ENCODE results near the gene AIMP1.

Gene AIMP1

DNA sequence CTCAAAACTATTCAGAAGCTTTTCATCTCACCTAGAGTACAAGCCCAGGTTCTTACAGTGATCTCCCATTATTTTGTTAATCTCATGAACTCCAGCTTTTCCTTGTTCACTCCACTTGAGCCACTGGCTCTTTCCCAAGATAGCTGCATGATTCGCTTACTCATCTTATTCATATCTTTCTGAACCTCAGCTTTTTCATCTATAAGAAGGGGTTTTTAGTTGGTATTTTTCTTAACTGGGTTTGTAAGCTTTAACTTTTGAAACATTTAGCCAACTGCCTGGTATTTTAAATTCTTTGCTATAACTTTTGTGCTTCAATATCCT lies 28.3 kb downstream of the AIMP1 start:
- Mint-ChIP-seq H3K4me3 (no peak overlapping the region), H3K4me1 (ENCODE audit: low read depth) (peaks cover 21% of the 10 kb centered on the region), H3K36me3 (ENCODE audit: low read depth) (peaks cover 71% of the 10 kb centered on the region), H3K27ac (no peak overlapping the region), H3K9me3 (no peaks in the 10 kb centered on the region), H3K27me3 (no peaks in the 10 kb centered on the region)
- intact Hi-C loops (cut with micrococcal nuclease): no loop called here

DNA sequence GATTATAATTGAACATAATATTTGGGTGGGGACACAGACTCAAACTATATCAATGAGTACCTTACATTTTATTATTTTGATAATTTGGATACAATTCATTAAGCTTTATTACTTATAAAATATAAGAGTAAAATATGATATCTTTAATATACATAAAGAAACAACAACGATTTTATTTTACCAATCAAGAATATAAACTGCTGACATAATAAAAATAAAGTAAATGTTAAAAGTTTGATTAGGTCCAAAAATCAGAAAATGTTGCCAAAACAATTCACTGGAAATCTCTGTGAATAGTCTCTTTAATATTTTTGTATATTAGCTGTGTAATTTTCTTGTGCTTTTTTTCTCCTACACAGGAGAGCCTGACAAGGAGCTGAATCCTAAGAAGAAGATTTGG lies 30.8 kb downstream of the AIMP1 start:
- no peaks in the 10 kb centered on the region for H3K9me3 Mint-ChIP-seq
- no peak overlapping the region for H3K27ac Mint-ChIP-seq
- no peaks in the 10 kb centered on the region for H3K27me3 Mint-ChIP-seq
- peaks cover 64% of the 10 kb centered on the region for H3K36me3 Mint-ChIP-seq (ENCODE audit: low read depth)
- H3K4me3 Mint-ChIP-seq: no peak overlapping the region
- peaks cover 13% of the 10 kb centered on the region for H3K4me1 Mint-ChIP-seq (ENCODE audit: low read depth)
- intact Hi-C loops (cut with micrococcal nuclease): no loop called here

DNA sequence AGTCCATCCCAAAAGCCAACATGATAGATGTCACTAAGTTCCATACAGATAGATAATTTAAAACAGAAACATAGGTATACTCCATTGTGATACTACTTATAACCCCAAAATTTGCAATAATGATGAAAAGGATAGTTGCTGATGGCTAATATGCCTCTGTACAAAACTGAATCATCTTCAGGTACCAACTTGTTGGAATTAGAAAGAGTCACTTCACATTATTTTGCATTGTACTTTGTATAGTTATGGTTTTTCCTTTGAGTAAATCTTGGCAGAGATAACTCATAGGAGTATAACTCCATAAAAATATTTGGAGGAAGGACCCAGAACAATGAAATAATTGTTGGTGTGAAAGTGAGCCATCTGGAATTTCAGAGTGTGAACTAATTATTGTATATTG lies 34.7 kb downstream of the AIMP1 start:
- H3K9me3 Mint-ChIP-seq: no peaks in the 10 kb centered on the region
- no peak overlapping the region for H3K4me3 Mint-ChIP-seq
- H3K36me3 Mint-ChIP-seq (ENCODE audit: low read depth): peaks cover 50% of the 10 kb centered on the region

DNA sequence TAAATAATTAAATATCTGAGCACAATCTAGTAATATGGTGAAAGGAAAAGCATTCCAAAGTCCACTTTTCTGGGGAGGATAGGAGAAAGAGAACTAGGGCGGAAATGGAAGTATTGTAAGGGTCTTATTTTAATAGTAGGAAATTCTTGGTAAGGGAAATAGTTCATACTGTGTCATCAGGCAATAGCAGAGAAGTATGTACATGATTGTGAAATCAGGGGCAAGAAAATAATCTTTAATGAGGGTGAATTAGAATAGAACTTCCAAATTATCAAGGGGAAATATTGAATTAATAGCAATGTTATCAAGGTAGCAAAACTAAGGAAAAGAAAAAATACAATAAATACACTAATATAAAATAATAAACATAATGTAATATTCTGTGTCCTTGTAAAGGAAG lies 37.4 kb downstream of the AIMP1 start:
- Mint-ChIP-seq H3K27ac (no peak overlapping the region), H3K36me3 (ENCODE audit: low read depth) (peaks cover 28% of the 10 kb centered on the region), H3K4me1 (ENCODE audit: low read depth) (peaks cover 14% of the 10 kb centered on the region), H3K4me3 (no peak overlapping the region), H3K27me3 (no peaks in the 10 kb centered on the region), H3K9me3 (no peaks in the 10 kb centered on the region)
- intact Hi-C loops (cut with micrococcal nuclease): no loop called here

More for the DNA sequence above, 34.7 kb downstream of the AIMP1 start:
- Mint-ChIP-seq H3K4me1 (ENCODE audit: low read depth) (peaks cover 14% of the 10 kb centered on the region), H3K27ac (no peak overlapping the region), H3K27me3 (no peaks in the 10 kb centered on the region)
- intact Hi-C loops (cut with micrococcal nuclease): no loop called here

DNA sequence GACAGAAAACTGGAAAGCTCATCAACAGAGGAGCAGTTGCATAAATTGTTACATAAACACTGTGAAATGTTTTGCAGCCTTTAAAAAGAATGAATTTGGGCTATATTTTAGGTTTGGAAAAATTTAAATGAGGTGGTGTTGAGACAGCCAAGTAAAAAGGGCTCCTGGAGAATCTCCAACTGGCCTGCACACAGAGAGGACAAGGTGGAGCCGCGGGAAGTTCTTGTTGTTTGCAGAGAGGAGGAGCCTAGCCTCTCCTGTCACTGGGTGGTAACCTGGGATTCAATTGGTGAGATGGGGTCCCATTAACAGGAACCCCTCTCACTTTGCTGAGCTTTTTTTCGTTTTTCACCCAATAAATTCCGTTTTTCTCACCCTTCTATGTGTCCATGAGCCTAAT lies 38.8 kb downstream of the AIMP1 start:
- Mint-ChIP-seq H3K27ac (no peak overlapping the region), H3K27me3 (no peaks in the 10 kb centered on the region), H3K4me1 (ENCODE audit: low read depth) (peaks cover 20% of the 10 kb centered on the region), H3K4me3 (no peak overlapping the region), H3K36me3 (ENCODE audit: low read depth) (peaks cover 20% of the 10 kb centered on the region), H3K9me3 (no peaks in the 10 kb centered on the region)
- intact Hi-C loops (cut with micrococcal nuclease): no loop called here

DNA sequence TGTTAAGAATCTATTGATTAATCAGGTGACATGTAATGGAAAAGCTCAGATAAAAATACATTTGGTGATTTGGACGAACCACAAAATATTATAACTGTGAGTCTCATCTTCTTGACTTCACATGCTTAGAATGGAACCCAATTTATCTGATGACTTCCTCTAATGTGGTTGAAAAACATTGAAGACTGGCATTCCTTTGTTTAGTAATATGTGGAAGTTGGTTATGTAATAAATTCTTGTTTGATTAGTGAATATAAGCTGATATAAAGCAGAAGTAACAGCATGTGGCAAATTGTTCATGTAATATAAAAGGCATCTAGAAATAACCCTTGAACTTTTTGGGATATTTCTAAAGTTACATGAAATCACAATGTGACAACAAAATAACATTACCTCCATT lies 42.5 kb downstream of the AIMP1 start:
- Mint-ChIP-seq H3K27ac (no peak overlapping the region), H3K4me1 (ENCODE audit: low read depth) (peaks cover 7% of the 10 kb centered on the region), H3K4me3 (no peak overlapping the region), H3K36me3 (ENCODE audit: low read depth) (no peaks in the 10 kb centered on the region), H3K9me3 (no peaks in the 10 kb centered on the region), H3K27me3 (no peaks in the 10 kb centered on the region)
- intact Hi-C loops (cut with micrococcal nuclease): no loop called here

DNA sequence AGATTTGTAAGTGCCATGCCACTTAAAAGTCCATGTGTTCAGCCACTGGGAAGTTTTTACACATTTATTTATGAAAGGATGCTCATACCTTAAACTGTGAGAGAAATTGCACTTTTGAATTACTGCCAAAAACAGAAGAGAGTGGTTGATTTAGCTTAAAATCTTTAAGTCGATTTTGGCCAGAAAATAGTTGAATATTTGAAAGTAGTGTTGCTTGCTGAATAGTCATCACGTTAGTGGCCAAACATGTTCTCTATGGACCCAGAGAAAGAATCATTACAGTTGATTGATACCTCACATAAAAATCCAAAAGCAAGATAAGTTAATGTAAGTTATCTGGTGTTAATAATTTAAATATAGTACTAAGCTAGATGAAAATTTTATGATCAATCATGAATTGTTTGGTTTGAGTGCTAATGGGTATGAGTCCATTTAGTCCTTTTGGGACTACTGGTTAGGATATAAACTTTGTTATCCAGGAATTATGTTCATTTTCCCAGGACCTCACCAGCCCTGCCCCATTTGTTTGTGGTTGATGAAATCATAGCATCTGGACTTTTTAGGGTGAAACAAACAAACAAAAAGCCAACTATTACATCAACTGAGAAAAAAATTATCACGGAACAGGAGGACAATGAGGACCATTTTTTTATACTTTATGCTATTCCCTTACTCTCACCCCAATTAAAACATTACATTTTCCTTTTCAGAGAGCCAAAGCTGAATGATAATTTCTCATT lies 45.9 kb downstream of the AIMP1 start:
- intact Hi-C loops (cut with micrococcal nuclease): no loop called here
- Mint-ChIP-seq H3K36me3 (ENCODE audit: low read depth) (no peaks in the 10 kb centered on the region), H3K27ac (no peak overlapping the region), H3K4me3 (no peak overlapping the region), H3K4me1 (ENCODE audit: low read depth) (peaks cover 13% of the 10 kb centered on the region), H3K27me3 (no peaks in the 10 kb centered on the region), H3K9me3 (no peaks in the 10 kb centered on the region)

DNA sequence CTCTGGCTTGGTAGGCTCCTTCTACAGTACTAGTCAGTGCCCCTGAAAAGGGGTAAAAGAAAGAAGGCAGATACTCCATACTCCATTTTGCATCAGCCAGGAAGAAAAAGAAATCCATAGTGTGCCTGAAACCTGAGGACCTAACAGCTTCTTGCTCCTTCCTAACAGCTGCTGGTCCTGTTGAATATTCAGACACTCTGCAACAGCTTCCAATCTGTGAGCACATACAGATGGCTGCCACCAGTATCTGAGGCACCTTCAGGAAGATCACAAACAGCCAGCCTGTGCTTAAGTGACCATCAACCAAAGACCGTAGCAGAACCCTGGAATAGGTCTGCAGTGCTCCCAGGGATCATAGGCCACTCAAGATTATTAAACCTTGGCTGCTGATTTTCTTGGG lies 47.9 kb downstream of the AIMP1 start:
- Mint-ChIP-seq H3K9me3 (no peaks in the 10 kb centered on the region), H3K36me3 (ENCODE audit: low read depth) (no peaks in the 10 kb centered on the region), H3K4me1 (ENCODE audit: low read depth) (peaks cover 9% of the 10 kb centered on the region), H3K27ac (no peak overlapping the region), H3K4me3 (no peak overlapping the region), H3K27me3 (no peaks in the 10 kb centered on the region)
- intact Hi-C loops (cut with micrococcal nuclease): no loop called here

DNA sequence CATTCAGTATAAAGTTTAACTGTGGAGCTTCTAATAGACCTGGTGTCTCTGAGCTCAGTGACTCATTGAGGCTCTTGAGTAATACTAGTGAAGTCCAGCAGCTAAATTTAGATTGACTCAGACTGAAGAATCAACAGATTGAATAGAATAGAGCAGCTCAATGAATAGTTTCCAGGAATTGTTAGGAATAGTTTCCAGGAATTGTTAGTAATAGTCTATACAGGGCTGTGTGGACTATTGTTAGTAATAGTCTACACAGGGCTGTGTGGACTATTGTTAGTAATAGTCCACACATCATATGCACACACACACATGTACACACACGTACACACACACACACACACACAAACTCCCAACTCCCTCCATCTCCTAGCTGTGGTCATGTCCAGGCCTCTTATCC lies 49.3 kb downstream of the AIMP1 start:
- Mint-ChIP-seq H3K36me3 (ENCODE audit: low read depth) (no peaks in the 10 kb centered on the region), H3K9me3 (no peaks in the 10 kb centered on the region), H3K4me3 (no peak overlapping the region), H3K27me3 (peaks cover 3% of the 10 kb centered on the region), H3K27ac (no peak overlapping the region), H3K4me1 (ENCODE audit: low read depth) (peaks cover 14% of the 10 kb centered on the region)
- intact Hi-C loops (cut with micrococcal nuclease): no loop called here

DNA sequence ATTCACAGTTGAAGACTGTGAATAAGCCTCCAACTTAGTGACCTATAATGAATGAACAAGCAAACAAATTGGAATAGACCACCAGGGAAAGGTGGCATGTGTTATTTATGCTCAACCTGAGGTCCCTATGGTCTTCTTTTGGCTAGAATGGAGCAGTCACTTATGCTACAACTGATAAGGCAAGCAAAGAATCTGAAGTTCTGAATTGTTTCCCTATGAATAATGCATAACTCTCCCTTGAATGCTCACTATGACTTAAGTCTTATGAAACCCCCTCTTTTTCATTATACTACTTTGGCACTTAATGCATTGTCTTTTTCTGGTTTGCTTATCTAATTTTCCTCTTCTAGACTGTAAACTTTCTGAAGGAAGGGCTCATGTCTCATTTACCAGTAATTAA lies 49.7 kb downstream of the AIMP1 start:
- Mint-ChIP-seq H3K4me1 (ENCODE audit: low read depth) (peaks cover 14% of the 10 kb centered on the region), H3K27ac (no peak overlapping the region), H3K36me3 (ENCODE audit: low read depth) (no peaks in the 10 kb centered on the region), H3K9me3 (no peaks in the 10 kb centered on the region), H3K4me3 (no peak overlapping the region), H3K27me3 (peaks cover 3% of the 10 kb centered on the region)
- intact Hi-C loops (cut with micrococcal nuclease): no loop called here

DNA sequence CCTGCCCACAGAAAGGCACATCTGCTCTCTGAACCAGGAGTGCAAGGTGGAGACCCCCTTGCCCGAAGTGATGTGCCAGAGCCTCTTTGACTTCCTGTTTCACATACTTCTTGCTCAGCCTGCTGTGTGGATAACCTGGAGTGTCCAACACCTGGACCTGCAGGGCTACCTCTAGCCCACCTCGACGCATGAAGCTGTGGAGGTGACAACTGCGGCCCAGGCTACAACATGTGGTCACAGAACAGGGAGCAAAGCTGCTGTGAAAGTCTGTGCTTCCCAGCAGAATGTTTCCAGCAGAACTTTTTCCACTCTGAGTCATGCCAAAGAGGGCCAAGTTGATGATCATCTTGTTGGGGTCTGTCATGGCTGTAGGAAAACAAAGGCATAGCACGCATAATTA lies 50.7 kb downstream of the AIMP1 start:
- intact Hi-C loops (cut with micrococcal nuclease): no loop called here
- H3K27me3 Mint-ChIP-seq: peaks cover 3% of the 10 kb centered on the region
- H3K9me3 Mint-ChIP-seq: no peaks in the 10 kb centered on the region
- H3K36me3 Mint-ChIP-seq (ENCODE audit: low read depth): no peaks in the 10 kb centered on the region
- no peak overlapping the region for H3K4me3 Mint-ChIP-seq
- peaks cover 14% of the 10 kb centered on the region for H3K4me1 Mint-ChIP-seq (ENCODE audit: low read depth)
- H3K27ac Mint-ChIP-seq: no peak overlapping the region

DNA sequence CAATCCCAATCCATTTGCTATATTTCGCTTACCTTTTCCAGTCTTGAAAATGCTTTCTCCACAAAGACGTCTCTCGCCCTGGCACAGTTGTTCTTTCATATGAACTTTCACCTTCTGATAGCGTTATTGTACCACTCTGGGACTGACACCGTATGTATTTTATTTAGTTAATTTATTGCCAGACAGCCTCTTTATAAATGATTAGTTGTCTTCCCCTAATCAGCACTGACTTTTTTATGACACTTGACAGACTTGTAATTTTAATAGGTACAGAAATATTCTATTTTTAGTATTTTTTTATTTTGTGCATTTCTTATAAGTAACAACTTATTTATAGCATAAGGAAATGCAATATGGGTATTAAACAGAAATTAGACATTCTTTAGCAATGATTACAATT lies 52.3 kb downstream of the AIMP1 start, which contains the start of gene GIMD1:
Gene GIMD1 (minus strand): TSS at position 101 of the 400 bp plus-strand sequence. CDS start 1,343 bp downstream, outside the sequence.
- H3K27me3 Mint-ChIP-seq: peaks cover 3% of the 10 kb centered on the region
- H3K27ac Mint-ChIP-seq: no peak within 1 kb of the TSS
- H3K4me1 Mint-ChIP-seq (ENCODE audit: low read depth): peaks cover 14% of the 10 kb centered on the region
- intact Hi-C loops (cut with micrococcal nuclease): loop anchor here (1.0 kb wide), 1 partner anchor 530 kb away; no protein-coding TSS in a partner anchor
- no peak within 1 kb of the TSS for H3K4me3 Mint-ChIP-seq
- no peaks in the 10 kb centered on the region for H3K36me3 Mint-ChIP-seq (ENCODE audit: low read depth)
- H3K9me3 Mint-ChIP-seq: no peaks in the 10 kb centered on the region

DNA sequence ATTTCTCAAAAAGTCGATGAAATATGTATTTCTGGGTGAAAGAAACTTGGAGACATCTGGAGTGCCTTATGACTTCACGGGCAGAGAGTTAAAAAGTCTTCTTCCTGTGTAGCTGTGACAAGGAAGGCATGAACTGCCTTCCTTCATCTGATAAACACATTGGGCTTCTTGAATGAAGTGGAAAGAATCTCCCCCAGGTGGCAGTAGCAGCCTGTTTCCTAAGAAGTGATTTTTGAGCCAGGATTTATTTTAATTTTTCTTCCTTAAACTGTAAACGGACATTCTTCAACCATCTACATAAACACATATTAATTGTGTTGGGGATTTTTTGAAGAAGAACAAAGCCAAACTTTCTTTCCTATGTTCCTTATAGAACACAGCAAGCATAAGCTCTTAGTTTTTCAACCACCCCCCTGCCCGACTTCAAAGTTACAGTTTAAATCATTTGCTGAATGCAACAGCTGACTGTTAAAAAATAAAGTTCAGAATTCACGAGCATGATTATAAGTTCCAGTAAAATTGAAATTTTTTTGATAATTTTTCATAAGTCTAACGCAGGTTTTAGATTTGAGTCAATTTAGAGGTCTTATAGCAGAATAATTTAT lies 53.2 kb downstream of the AIMP1 start:
- peaks cover 14% of the 10 kb centered on the region for H3K4me1 Mint-ChIP-seq (ENCODE audit: low read depth)
- no peaks in the 10 kb centered on the region for H3K36me3 Mint-ChIP-seq (ENCODE audit: low read depth)
- peaks cover 5% of the 10 kb centered on the region for H3K27me3 Mint-ChIP-seq
- intact Hi-C loops (cut with micrococcal nuclease): loop anchor here (1.0 to 10.0 kb wide), 3 partner anchors 439 to 815 kb away; no protein-coding TSS in a partner anchor
- no peak overlapping the region for H3K27ac Mint-ChIP-seq
- H3K4me3 Mint-ChIP-seq: no peak overlapping the region
- no peaks in the 10 kb centered on the region for H3K9me3 Mint-ChIP-seq

DNA sequence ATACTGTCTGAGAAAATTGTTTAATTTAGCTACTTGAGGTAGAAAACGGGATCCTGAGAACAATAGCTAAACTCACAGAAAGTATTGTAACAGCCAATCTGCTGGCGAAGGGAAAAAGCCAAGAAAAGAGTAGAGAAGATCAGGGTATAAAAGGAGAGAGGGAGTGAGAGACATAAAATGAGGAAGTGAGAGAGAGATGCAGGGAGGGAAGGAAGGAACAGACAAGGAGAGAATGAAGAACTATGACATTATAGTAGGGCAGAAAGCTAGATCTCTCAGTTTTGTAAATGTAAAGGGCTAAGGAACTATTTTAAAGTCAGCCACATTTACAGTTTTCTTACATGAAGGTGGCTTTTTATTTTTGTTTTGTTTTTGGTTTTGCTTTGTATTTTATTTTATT lies 53.9 kb downstream of the AIMP1 start:
- intact Hi-C loops (cut with micrococcal nuclease): loop anchor here (2.0 to 10.0 kb wide), 2 partner anchors 439 to 815 kb away; no protein-coding TSS in a partner anchor
- H3K27ac Mint-ChIP-seq: no peak overlapping the region
- H3K9me3 Mint-ChIP-seq: no peaks in the 10 kb centered on the region
- H3K4me3 Mint-ChIP-seq: no peak overlapping the region
- no peaks in the 10 kb centered on the region for H3K36me3 Mint-ChIP-seq (ENCODE audit: low read depth)
- peaks cover 7% of the 10 kb centered on the region for H3K27me3 Mint-ChIP-seq
- peaks cover 14% of the 10 kb centered on the region for H3K4me1 Mint-ChIP-seq (ENCODE audit: low read depth)
